Liver (tissue), 9 donors: ENCODE results near the gene KSR2. TPM values are rescaled to one million over a fixed set of nuclear protein-coding genes. Genes with fewer than 3 reads are reported as not detected.
"Not testable (repeated sequence)": the region's sequence is repeated elsewhere in the genome, so short reads cannot be mapped to it uniquely, and the experiment has no call there.

Experiments
- DNase-seq: peaks from one replicate; pipeline ENCODE4 v3.0.0-alpha.2; 2017; ENCODE audit warnings: low spot score
- H3K27ac ChIP-seq, 2 donors: one replicate each; pipeline ENCODE4 v1.7.0; 2013; ENCODE audit warnings: inconsistent platforms in 2 of 2, low read length in 2 of 2, control low read depth in 1 of 2, low read depth in 1 of 2, mild to moderate bottlenecking in 1 of 2
- H3K27me3 ChIP-seq, 4 donors: one replicate each; pipeline versions ENCODE4 v1.6.1 to v1.7.0; 2013; ENCODE audit warnings: low read length in 3 of 4, inconsistent platforms in 1 of 4, mild to moderate bottlenecking in 1 of 4, moderate library complexity in 1 of 4; ENCODE audit not compliant: control insufficient read depth in 4 of 4, insufficient read depth in 4 of 4
- H3K36me3 ChIP-seq, 4 donors: one replicate each; pipeline versions ENCODE4 v1.6.1 to v1.7.0; 2013; ENCODE audit warnings: low read length in 3 of 4, mild to moderate bottlenecking in 3 of 4, low read depth in 1 of 4, moderate library complexity in 1 of 4; ENCODE audit not compliant: control insufficient read depth in 4 of 4, insufficient read depth in 3 of 4
- H3K4me1 ChIP-seq, 4 donors: one replicate each; pipeline versions ENCODE4 v1.6.1 to v1.7.0; 2013; ENCODE audit warnings: low read length in 3 of 4, mild to moderate bottlenecking in 3 of 4, moderate library complexity in 1 of 4; ENCODE audit not compliant: control insufficient read depth in 4 of 4, insufficient read depth in 4 of 4
- H3K4me3 ChIP-seq, 3 donors: one replicate each; pipeline versions ENCODE4 v1.6.1 to v1.7.0; 2013; ENCODE audit warnings: low read length in 3 of 3, control low read depth in 1 of 3, low read depth in 1 of 3, mild to moderate bottlenecking in 1 of 3
- H3K9ac ChIP-seq, 2 donors: one replicate each; pipeline ENCODE4 v1.7.0; 2013; ENCODE audit warnings: low read length in 2 of 2, mild to moderate bottlenecking in 2 of 2, moderate library complexity in 2 of 2, control low read depth in 1 of 2, low read depth in 1 of 2
- H3K9me3 ChIP-seq, 4 donors: one replicate each; pipeline versions ENCODE4 v1.6.1 to v1.7.0; 2013; ENCODE audit warnings: low read length in 3 of 4; ENCODE audit not compliant: control insufficient read depth in 4 of 4
- EGR1 ChIP-seq, 2 donors: IDR thresholded peaks; 2 replicates each; pipeline ENCODE4 v1.6.1; 2016 to 2018; ENCODE audit warnings: antibody characterized with exemption in 2 of 2, low read depth in 2 of 2
- FOXA1 ChIP-seq: IDR thresholded peaks from 2 replicates; pipeline ENCODE4 v1.6.1; 2016; ENCODE audit warnings: antibody characterized with exemption
- FOXA2 ChIP-seq: IDR thresholded peaks from 2 replicates; pipeline ENCODE4 v1.6.1; 2016; ENCODE audit warnings: antibody characterized with exemption
- GABPA ChIP-seq, 2 donors: IDR thresholded peaks in 1 of 2; conservative IDR thresholded peaks in 1 of 2; 2 replicates each; pipeline ENCODE4 v1.6.1; 2016; ENCODE audit warnings: antibody characterized with exemption in 2 of 2, mild to moderate bottlenecking in 1 of 2, moderate library complexity in 1 of 2
- HNF4A ChIP-seq, 2 donors: conservative IDR thresholded peaks; 2 replicates each; pipeline ENCODE4 v1.6.1; 2016; ENCODE audit warnings: antibody characterized with exemption in 2 of 2, mild to moderate bottlenecking in 2 of 2
- HNF4G ChIP-seq: IDR thresholded peaks from 2 replicates; pipeline ENCODE4 v1.6.1; 2016; ENCODE audit warnings: antibody characterized with exemption
- JUND ChIP-seq, 2 donors: IDR thresholded peaks; 2 replicates each; pipeline ENCODE4 v1.6.1; 2016; ENCODE audit warnings: antibody characterized with exemption in 2 of 2
- NR2F2 ChIP-seq: IDR thresholded peaks from 2 replicates; pipeline ENCODE4 v1.6.1; 2016; ENCODE audit warnings: antibody characterized with exemption
- RAD21 ChIP-seq, 2 donors: IDR thresholded peaks; 2 replicates each; pipeline ENCODE4 v1.6.1; 2016; ENCODE audit warnings: antibody characterized with exemption in 2 of 2, mild to moderate bottlenecking in 2 of 2
- RXRA ChIP-seq, 2 donors: IDR thresholded peaks; 2 replicates each; pipeline ENCODE4 v1.6.1; 2017 to 2018; ENCODE audit warnings: antibody characterized with exemption in 2 of 2, mild to moderate bottlenecking in 1 of 2
- TAF1 ChIP-seq: conservative IDR thresholded peaks from 2 replicates; pipeline ENCODE4 v1.6.1; 2016; ENCODE audit warnings: antibody characterized with exemption, mild to moderate bottlenecking
- YY1 ChIP-seq: IDR thresholded peaks from 2 replicates; pipeline ENCODE4 v1.6.1; 2016; ENCODE audit warnings: antibody characterized with exemption, mild to moderate bottlenecking
- WGBS: extraction: QIAGEN DNeasy Blood & Tissue Kit; methylation state at CpG from one replicate; pipeline ENCODE4 v1.1.7; 2013; 5-methylcytosine and 5-hydroxymethylcytosine counted together
- polyA plus RNA-seq, 2 donors: library from polyadenylated mRNA; stranded (reverse) in 1 of 2; unstranded in 1 of 2; fragments of 200-250 nt in 1 of 2; fragments of >200 nt in 1 of 2; fragmentation: Nextera tagmentation in 1 of 2; extraction: Ambion mirVana in 1 of 2; gene quantifications; one replicate each; pipeline versions ENCODE4 v1.2.1 to v1.2.3, GENCODE V29; 2013 to 2015
- total RNA-seq, 2 donors: library from RNA; depleted of rRNA; stranded (reverse); fragments of >200 nt; gene quantifications; one replicate each; pipeline ENCODE4 v1.2.3, GENCODE V29; 2014
- TF ChIP-seq, protein P1 (sequence below): IDR thresholded peaks from 2 replicates; pipeline ENCODE4 v1.6.1; 2016; ENCODE audit warnings: antibody characterized with exemption
- TF ChIP-seq, protein P2 (sequence below): IDR thresholded peaks from 2 replicates; pipeline ENCODE4 v1.6.1; 2016; ENCODE audit warnings: antibody characterized with exemption, mild to moderate bottlenecking
- TF ChIP-seq, protein P3 (sequence below): IDR thresholded peaks from 2 replicates; pipeline ENCODE4 v1.6.1; 2016; ENCODE audit warnings: antibody characterized with exemption
- TF ChIP-seq, protein P4 (sequence below): IDR thresholded peaks from 2 replicates; pipeline ENCODE4 v1.6.1; 2016; ENCODE audit warnings: antibody characterized with exemption
- donor health status: healthy.
- donor health status: healthy.
- donor health status: healthy.
- donor health status: healthy.
- donor health status: healthy.

Gene KSR2
- total and polyA plus RNA-seq, 4 donors, result under 0.01 to 0.02 (median under 0.01) TPM; not detected in 1

DNA sequence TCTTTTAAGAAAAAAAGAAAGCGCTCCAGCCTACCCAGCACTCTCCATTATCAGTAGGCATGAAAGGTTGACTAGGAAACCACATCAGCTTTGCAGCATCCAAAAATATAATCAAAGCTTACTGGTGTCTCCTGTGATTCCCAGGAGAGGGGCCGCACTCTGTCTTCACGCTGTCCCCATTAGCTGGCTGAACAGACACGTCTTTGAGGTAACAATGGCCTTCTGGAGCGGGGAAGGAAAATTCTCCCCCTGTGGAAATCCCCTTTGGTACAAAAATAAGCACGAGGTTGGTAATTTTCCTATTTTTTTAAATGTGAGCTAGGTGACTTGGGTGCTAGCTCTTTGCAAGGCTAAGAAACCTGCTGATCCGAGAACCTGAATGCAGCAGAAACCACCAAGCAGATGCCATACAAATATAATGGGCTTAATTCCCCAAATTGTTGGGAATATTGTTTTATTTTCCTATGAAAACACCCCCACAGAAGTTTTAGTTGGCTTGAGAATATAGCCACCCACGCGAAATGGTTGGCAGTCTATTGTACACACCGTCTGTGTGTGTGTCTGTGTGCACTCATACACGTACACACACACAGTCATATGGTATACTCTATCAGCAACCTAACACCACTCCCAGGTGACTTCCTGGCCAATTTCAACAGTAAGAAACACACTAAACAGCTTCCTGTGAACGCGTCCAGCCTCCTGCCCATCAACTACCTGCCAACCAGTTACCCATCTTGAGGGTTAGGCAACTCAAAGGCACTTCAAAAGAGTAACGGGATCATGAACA is 71.2 kb downstream of the KSR2 start:
- DNase-seq, result no peak
- Histone ChIP-seq H3K36me3 (no peaks in the 10 kb centered on the region), H3K27ac (no peak overlapping the region), H3K27me3 (no peaks in the 10 kb centered on the region), H3K4me1 (no peaks in the 10 kb centered on the region), H3K4me3 (no peak overlapping the region), H3K9ac (no peak overlapping the region), H3K9me3 (no peaks in the 10 kb centered on the region)
- 84% methylated on average over 14 of the region's 14 CpGs for WGBS
- TF ChIP-seq EGR1 (IDR thresholded peaks at IDR 0.05; ENCODE audit: low read depth in 2 of 2) (no peak), RAD21 (IDR thresholded peaks at IDR 0.05) (no peak), GABPA (IDR thresholded peaks at IDR 0.05 in 1 of 2, conservative IDR thresholded peaks at IDR 0.05 in 1 of 2) (no peak), FOXA1 (no peak), RXRA (IDR thresholded peaks at IDR 0.05) (no peak), JUND (IDR thresholded peaks at IDR 0.05) (no peak), YY1 (no peak), HNF4A (conservative IDR thresholded peaks at IDR 0.05) (no peak), TAF1 (no peak)
- TF ChIP-seq, protein P1, sequence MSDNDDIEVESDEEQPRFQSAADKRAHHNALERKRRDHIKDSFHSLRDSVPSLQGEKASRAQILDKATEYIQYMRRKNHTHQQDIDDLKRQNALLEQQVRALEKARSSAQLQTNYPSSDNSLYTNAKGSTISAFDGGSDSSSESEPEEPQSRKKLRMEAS, result no peak
- TF ChIP-seq, protein P2, sequence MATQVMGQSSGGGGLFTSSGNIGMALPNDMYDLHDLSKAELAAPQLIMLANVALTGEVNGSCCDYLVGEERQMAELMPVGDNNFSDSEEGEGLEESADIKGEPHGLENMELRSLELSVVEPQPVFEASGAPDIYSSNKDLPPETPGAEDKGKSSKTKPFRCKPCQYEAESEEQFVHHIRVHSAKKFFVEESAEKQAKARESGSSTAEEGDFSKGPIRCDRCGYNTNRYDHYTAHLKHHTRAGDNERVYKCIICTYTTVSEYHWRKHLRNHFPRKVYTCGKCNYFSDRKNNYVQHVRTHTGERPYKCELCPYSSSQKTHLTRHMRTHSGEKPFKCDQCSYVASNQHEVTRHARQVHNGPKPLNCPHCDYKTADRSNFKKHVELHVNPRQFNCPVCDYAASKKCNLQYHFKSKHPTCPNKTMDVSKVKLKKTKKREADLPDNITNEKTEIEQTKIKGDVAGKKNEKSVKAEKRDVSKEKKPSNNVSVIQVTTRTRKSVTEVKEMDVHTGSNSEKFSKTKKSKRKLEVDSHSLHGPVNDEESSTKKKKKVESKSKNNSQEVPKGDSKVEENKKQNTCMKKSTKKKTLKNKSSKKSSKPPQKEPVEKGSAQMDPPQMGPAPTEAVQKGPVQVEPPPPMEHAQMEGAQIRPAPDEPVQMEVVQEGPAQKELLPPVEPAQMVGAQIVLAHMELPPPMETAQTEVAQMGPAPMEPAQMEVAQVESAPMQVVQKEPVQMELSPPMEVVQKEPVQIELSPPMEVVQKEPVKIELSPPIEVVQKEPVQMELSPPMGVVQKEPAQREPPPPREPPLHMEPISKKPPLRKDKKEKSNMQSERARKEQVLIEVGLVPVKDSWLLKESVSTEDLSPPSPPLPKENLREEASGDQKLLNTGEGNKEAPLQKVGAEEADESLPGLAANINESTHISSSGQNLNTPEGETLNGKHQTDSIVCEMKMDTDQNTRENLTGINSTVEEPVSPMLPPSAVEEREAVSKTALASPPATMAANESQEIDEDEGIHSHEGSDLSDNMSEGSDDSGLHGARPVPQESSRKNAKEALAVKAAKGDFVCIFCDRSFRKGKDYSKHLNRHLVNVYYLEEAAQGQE, result no peak

DNA sequence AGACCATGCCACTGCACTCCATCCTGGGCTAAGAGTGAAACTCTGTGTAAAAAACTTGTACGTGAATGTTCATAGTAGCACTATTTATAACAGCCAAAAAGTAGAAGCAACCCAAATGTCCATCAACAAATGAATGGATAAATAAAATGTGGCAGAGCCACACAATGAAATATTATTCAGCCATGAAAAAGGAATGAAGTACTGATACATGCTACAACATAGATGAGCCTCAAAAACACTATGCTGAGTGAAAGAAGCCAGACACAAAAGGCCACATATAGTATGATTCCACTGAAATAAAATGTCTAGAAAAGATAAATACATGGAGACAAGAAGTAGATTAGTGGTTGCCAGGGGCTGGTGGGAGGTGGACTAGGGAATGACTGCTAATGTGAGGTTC is 72.8 kb downstream of the KSR2 start:
- H3K4me3 ChIP-seq, result no peak overlapping the region

DNA sequence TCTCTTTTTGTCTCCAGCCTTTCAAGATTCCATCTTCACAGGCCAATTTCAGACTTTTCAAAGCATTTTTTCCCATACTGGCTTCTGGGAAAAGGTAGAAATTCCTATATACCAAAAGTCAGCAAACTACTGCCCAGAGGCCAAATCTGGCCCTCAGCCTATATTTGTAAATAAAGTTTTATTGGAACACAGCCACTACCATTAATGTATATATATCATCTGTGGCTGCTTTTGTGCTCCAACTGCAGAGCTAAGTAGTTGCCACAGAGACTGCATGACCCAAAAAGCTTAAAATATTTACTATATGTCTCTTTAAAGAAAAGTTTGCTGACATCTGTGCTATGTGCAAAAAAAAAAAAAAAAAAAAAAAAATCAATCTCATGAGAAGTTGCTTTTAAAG is 76.3 kb downstream of the KSR2 start:
- H3K4me3 ChIP-seq, result no peak overlapping the region
- no peak overlapping the region for H3K27ac ChIP-seq
- no peak overlapping the region for H3K9ac ChIP-seq
- no peaks in the 10 kb centered on the region for H3K9me3 ChIP-seq
- TF ChIP-seq, protein P3, sequence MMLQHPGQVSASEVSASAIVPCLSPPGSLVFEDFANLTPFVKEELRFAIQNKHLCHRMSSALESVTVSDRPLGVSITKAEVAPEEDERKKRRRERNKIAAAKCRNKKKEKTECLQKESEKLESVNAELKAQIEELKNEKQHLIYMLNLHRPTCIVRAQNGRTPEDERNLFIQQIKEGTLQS, result no peak
- TF ChIP-seq FOXA1 (no peak), GABPA (IDR thresholded peaks at IDR 0.05 in 1 of 2, conservative IDR thresholded peaks at IDR 0.05 in 1 of 2) (no peak), NR2F2 (no peak), RXRA (IDR thresholded peaks at IDR 0.05) (no peak), YY1 (no peak), HNF4G (no peak), EGR1 (IDR thresholded peaks at IDR 0.05; ENCODE audit: low read depth in 2 of 2) (no peak), FOXA2 (no peak), JUND (IDR thresholded peaks at IDR 0.05) (no peak), HNF4A (conservative IDR thresholded peaks at IDR 0.05) (no peak), TAF1 (no peak)
- TF ChIP-seq, protein P1, result no peak
- TF ChIP-seq, protein P4, sequence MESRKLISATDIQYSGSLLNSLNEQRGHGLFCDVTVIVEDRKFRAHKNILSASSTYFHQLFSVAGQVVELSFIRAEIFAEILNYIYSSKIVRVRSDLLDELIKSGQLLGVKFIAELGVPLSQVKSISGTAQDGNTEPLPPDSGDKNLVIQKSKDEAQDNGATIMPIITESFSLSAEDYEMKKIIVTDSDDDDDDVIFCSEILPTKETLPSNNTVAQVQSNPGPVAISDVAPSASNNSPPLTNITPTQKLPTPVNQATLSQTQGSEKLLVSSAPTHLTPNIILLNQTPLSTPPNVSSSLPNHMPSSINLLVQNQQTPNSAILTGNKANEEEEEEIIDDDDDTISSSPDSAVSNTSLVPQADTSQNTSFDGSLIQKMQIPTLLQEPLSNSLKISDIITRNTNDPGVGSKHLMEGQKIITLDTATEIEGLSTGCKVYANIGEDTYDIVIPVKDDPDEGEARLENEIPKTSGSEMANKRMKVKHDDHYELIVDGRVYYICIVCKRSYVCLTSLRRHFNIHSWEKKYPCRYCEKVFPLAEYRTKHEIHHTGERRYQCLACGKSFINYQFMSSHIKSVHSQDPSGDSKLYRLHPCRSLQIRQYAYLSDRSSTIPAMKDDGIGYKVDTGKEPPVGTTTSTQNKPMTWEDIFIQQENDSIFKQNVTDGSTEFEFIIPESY, result no peak
- no peak for DNase-seq
- H3K27me3 ChIP-seq, result no peaks in the 10 kb centered on the region
- no peaks in the 10 kb centered on the region for H3K36me3 ChIP-seq
- no peaks in the 10 kb centered on the region for H3K4me1 ChIP-seq

More for the DNA sequence above, 72.8 kb downstream of the KSR2 start:
- H3K27ac ChIP-seq, result no peak overlapping the region
- 100% methylated on average over 1 of the region's 1 CpG for WGBS
- H3K9me3 ChIP-seq, result no peaks in the 10 kb centered on the region
- no peaks in the 10 kb centered on the region for H3K27me3 ChIP-seq
- H3K9ac ChIP-seq, result no peak overlapping the region
- DNase-seq, result no peak
- no peak for TF ChIP-seq HNF4G
- H3K4me1 ChIP-seq, result no peaks in the 10 kb centered on the region
- no peaks in the 10 kb centered on the region for H3K36me3 ChIP-seq

DNA sequence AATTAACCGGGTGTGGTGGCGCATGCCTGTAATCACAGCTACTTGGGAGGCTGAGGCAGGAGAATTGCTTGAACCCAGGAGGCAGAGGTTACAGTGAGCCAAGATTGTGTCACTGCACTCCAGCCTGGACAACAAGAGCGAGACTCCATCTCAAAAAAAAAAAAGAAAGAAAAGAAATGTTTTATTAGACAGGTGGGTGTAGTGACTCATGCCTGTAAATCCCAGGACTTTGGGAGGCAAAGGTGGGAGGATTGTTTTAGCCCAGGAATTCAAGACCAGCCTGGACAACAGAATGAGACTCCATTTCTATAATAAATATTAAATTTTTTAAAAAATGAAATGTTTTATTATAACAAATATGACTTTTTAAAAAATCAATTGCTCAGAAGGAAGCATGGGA is 77.5 kb downstream of the KSR2 start:
- H3K9ac ChIP-seq, H3K27ac ChIP-seq, H3K27me3 ChIP-seq, H3K4me1 ChIP-seq, H3K36me3 ChIP-seq, H3K9me3 ChIP-seq, DNase-seq, H3K4me3 ChIP-seq: not testable (repeated sequence)
- 93% methylated on average over 3 of the region's 3 CpGs for WGBS
